NOMO-1 treated with dmso at 0.1 percent for 144 hours (cell line): Measurements from ENCODE around the gene CSH2.
A peak's percentile ranks its signal among the peaks of the same experiment; 100 is the strongest.

Experiments used
- DNase-seq: peaks from one replicate; lab custom pipeline; 2025; ENCODE audit not compliant: unreplicated experiment; lab: John Stamatoyannopoulos, UW

The CSH2 gene

GRCh38 chr17:63855185-63855584, 18.3 kb downstream of the CSH2 start:
- DNase-seq = no peak

GRCh38 chr17:63854709-63855108, 18.8 kb downstream of the CSH2 start:
- no peak for DNase-seq

- DNase-seq = no peak
Observed at GRCh38 chr17:63853260-63853659, 20.2 kb downstream of the CSH2 start.

- DNase-seq = no peak
Observed at GRCh38 chr17:63850401-63850800, 23.1 kb downstream of the CSH2 start.

- DNase-seq = peak; percentile 95
Observed at GRCh38 chr17:63848834-63849689, 24.4 kb downstream of the CSH2 start.

- DNase-seq = no peak
Observed at GRCh38 chr17:63847525-63848249, 25.8 kb downstream of the CSH2 start.

GRCh38 chr17:63845509-63845908, 28.0 kb downstream of the CSH2 start:
- no peak for DNase-seq

GRCh38 chr17:63843910-63844677, 29.4 kb downstream of the CSH2 start:
- DNase-seq = no peak

GRCh38 chr17:63843387-63843888, 30.0 kb downstream of the CSH2 start:
- DNase-seq = peak; percentile 58

GRCh38 chr17:63842540-63843386, 30.7 kb downstream of the CSH2 start, which contains the start of gene SMARCD2:
Gene SMARCD2, minus strand, starts transcription at chr17:63842685. Its CDS starts 11 bp downstream, at chr17:63842674.
- DNase-seq = peak; percentile 95

- no peak for DNase-seq
Observed at GRCh38 chr17:63842173-63842539, 31.3 kb downstream of the CSH2 start.

GRCh38 chr17:63841350-63842172, 31.9 kb downstream of the CSH2 start:
- no peak for DNase-seq

- no peak for DNase-seq
Observed at GRCh38 chr17:63840591-63841349, 32.7 kb downstream of the CSH2 start.

GRCh38 chr17:63838631-63839171, 34.8 kb downstream of the CSH2 start:
- no peak for DNase-seq

- no peak for DNase-seq
Observed at GRCh38 chr17:63837962-63838600, 35.4 kb downstream of the CSH2 start.

- no peak for DNase-seq
Observed at GRCh38 chr17:63837480-63837879, 36.0 kb downstream of the CSH2 start.

GRCh38 chr17:63836811-63837210, 36.7 kb downstream of the CSH2 start:
- no peak for DNase-seq

GRCh38 chr17:63835167-63835720, 38.2 kb downstream of the CSH2 start:
- no peak for DNase-seq
